ENCODE results near the gene NPTN.
A peak's percentile ranks its signal among the peaks of the same experiment; 100 is the strongest.

DNA sequence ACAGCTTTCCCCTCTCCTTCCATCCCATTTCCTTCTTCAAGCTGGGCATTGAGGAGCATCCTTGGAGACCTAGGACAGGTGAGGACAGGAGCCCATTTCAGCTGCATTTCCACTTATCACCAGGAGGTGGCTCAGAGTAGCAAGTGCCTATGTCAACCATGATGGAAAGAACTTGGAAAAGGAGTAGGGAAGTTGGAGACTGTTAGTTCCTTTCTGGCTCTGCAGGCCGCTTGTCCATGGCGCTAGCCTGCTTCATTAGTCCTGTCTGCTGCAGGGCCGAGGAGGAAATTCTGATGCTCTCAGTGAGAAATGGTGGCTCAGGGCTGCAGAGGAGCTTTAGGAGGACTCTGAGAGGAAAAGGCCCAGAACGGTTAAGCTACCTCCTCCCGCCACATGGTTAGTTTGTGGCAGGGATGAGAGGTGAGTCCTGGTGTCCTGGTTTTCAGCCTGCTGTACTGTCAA lies 44.0 kb upstream of the NPTN start:
- TF ChIP-seq, protein P1, sequence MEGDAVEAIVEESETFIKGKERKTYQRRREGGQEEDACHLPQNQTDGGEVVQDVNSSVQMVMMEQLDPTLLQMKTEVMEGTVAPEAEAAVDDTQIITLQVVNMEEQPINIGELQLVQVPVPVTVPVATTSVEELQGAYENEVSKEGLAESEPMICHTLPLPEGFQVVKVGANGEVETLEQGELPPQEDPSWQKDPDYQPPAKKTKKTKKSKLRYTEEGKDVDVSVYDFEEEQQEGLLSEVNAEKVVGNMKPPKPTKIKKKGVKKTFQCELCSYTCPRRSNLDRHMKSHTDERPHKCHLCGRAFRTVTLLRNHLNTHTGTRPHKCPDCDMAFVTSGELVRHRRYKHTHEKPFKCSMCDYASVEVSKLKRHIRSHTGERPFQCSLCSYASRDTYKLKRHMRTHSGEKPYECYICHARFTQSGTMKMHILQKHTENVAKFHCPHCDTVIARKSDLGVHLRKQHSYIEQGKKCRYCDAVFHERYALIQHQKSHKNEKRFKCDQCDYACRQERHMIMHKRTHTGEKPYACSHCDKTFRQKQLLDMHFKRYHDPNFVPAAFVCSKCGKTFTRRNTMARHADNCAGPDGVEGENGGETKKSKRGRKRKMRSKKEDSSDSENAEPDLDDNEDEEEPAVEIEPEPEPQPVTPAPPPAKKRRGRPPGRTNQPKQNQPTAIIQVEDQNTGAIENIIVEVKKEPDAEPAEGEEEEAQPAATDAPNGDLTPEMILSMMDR (IDR thresholded peaks at IDR 0.05), result peak; percentile 85
- no peak for TF ChIP-seq POLR2AphosphoS5 (IDR thresholded peaks at IDR 0.05; ENCODE audit: low read depth, low read length)
